ENCODE results near the gene DDX24. TPM values are rescaled to one million over a fixed set of nuclear protein-coding genes. Genes with fewer than 3 reads are reported as not detected.

Gene DDX24
- polyA plus RNA-seq, 1 donor (not counting 4 experiments of a cell fraction or from before 2014, with no cell fraction given): 171 TPM

GRCh38 chr14:94121485-94121884, 40.5 kb upstream of the DDX24 start:
- H4K20me1 ChIP-seq (ENCODE audit: control insufficient read depth, extremely low read depth, insufficient read depth, low read length): no peaks in the 10 kb centered on the region
- H3K4me2 ChIP-seq (ENCODE audit: control insufficient read depth, extremely low read depth, insufficient read depth, low read depth, low read length): no peak overlapping the region
- no peak for FAIRE-seq
- TF ChIP-seq EZH2 (IDR thresholded peaks at IDR 0.05; ENCODE audit: low read length): no peak
- TF ChIP-seq CTCF (optimal IDR thresholded peaks at IDR 0.05 in 1 of 3, IDR thresholded peaks at IDR 0.05 in 1 of 3, conservative IDR thresholded peaks at IDR 0.05 in 1 of 3; ENCODE audit: extremely low read depth in 1 of 3, insufficient read depth in 2 of 3, low read length in 3 of 3): no peak
- H2AFZ ChIP-seq (ENCODE audit: control insufficient read depth, low read length): no peak overlapping the region
- dilution Hi-C loops (cut with MboI; ENCODE audit: extremely low pct_ligation_motif_present, low sequenced_read_pairs): no loop called here
- H3K9me1 ChIP-seq (ENCODE audit: control insufficient read depth, extremely low read depth, insufficient read depth, low read length): no peaks in the 10 kb centered on the region
- H3K79me2 ChIP-seq (ENCODE audit: control insufficient read depth, insufficient read depth, low read length): no peaks in the 10 kb centered on the region
- no peak for DNase-seq (ENCODE audit: low read depth, low spot score)
- H3K9me3 ChIP-seq (ENCODE audit: control insufficient read depth, low read depth, low read length): no peaks in the 10 kb centered on the region
- no peak overlapping the region for H3K4me3 ChIP-seq (ENCODE audit: control insufficient read depth in 2 of 3, extremely low read depth in 1 of 3, insufficient read depth in 2 of 3, low read depth in 1 of 3, low read length in 3 of 3)
- peaks cover 0 to 3% of the 10 kb centered on the region in 2 experiments for H3K36me3 ChIP-seq (ENCODE audit: control insufficient read depth in 2 of 2, extremely low read depth in 1 of 2, insufficient read depth in 2 of 2, low read length in 2 of 2)
- no peak overlapping the region for H3K27ac ChIP-seq (ENCODE audit: control insufficient read depth, insufficient read depth, low read length)
- no peak overlapping the region for H3K9ac ChIP-seq (ENCODE audit: control insufficient read depth, extremely low read depth, insufficient read depth, low read length)
- peaks cover 4% of the 10 kb centered on the region for H3K27me3 ChIP-seq (ENCODE audit: control insufficient read depth, extremely low read depth, insufficient read depth, low read length)
- no peaks in the 10 kb centered on the region for H3K4me1 ChIP-seq (ENCODE audit: control insufficient read depth, extremely low read depth, insufficient read depth, low read length)

- no peaks in the 10 kb centered on the region for H3K79me2 ChIP-seq (ENCODE audit: control insufficient read depth, insufficient read depth, low read length)
- H3K9me3 ChIP-seq (ENCODE audit: control insufficient read depth, low read depth, low read length): no peaks in the 10 kb centered on the region
- DNase-seq (ENCODE audit: low read depth, low spot score) (no peak), FAIRE-seq (no peak)
- no peaks in the 10 kb centered on the region for H4K20me1 ChIP-seq (ENCODE audit: control insufficient read depth, extremely low read depth, insufficient read depth, low read length)
- peaks cover 8% of the 10 kb centered on the region for H3K27me3 ChIP-seq (ENCODE audit: control insufficient read depth, extremely low read depth, insufficient read depth, low read length)
- H3K4me1 ChIP-seq (ENCODE audit: control insufficient read depth, extremely low read depth, insufficient read depth, low read length): no peaks in the 10 kb centered on the region
- H3K4me3 ChIP-seq (ENCODE audit: control insufficient read depth in 2 of 3, extremely low read depth in 1 of 3, insufficient read depth in 2 of 3, low read depth in 1 of 3, low read length in 3 of 3): no peak overlapping the region
- H3K4me2 ChIP-seq (ENCODE audit: control insufficient read depth, extremely low read depth, insufficient read depth, low read depth, low read length): no peak overlapping the region
- no peak overlapping the region for H3K27ac ChIP-seq (ENCODE audit: control insufficient read depth, insufficient read depth, low read length)
- H3K36me3 ChIP-seq (ENCODE audit: control insufficient read depth in 2 of 2, extremely low read depth in 1 of 2, insufficient read depth in 2 of 2, low read length in 2 of 2): peaks cover 0 to 2% of the 10 kb centered on the region in 2 experiments
- no peak overlapping the region for H3K9ac ChIP-seq (ENCODE audit: control insufficient read depth, extremely low read depth, insufficient read depth, low read length)
- dilution Hi-C loops (cut with MboI; ENCODE audit: extremely low pct_ligation_motif_present, low sequenced_read_pairs): no loop called here
- no peak overlapping the region for H2AFZ ChIP-seq (ENCODE audit: control insufficient read depth, low read length)
- no peaks in the 10 kb centered on the region for H3K9me1 ChIP-seq (ENCODE audit: control insufficient read depth, extremely low read depth, insufficient read depth, low read length)
- TF ChIP-seq CTCF (optimal IDR thresholded peaks at IDR 0.05 in 1 of 3, IDR thresholded peaks at IDR 0.05 in 1 of 3, conservative IDR thresholded peaks at IDR 0.05 in 1 of 3; ENCODE audit: extremely low read depth in 1 of 3, insufficient read depth in 2 of 3, low read length in 3 of 3): no peak
- no peak for TF ChIP-seq EZH2 (IDR thresholded peaks at IDR 0.05; ENCODE audit: low read length)
Observed at GRCh38 chr14:94120667-94121340, 39.8 kb upstream of the DDX24 start.

Data from keratinocyte (primary cell).